DOHH2 (cell line): ENCODE results near the gene VSIG10L2.

Source experiments
- CTCF ChIP-seq: fragments of 200-600 bp; sonication (generic); IDR thresholded peaks from one replicate; pipeline ENCODE4 v1.5.1; 2014; ENCODE audit warnings: antibody characterized with exemption, mild to moderate bottlenecking, low read depth, low read length; ENCODE audit not compliant: poor library complexity, severe bottlenecking
- EZH2phosphoT487 ChIP-seq: fragments of 200-600 bp; sonication (generic); IDR thresholded peaks from 2 replicates; pipeline ENCODE4 v1.6.1; 2017; ENCODE audit warnings: borderline replicate concordance, mild to moderate bottlenecking, antibody characterized with exemption, low read length, moderate library complexity, mixed read lengths

DNA sequence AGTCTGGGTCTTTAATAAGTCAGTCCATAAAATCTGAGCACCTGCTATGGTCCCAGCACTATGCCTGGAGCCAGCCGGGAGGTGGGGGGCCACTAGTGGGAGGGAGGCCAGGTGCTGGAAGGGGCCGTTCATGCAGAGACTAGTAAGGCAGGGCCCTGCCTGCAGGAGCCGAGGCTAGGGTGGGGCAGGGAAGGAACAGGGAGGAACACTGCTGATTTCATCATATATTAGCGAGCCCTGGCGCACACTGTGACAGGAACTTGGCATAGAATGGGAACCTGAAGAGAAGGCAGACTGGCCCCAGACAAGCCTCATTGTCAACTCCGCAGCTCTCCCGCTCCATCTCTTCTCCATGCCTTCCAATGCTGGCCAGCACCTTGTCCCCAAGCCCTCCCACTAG lies 7.1 kb downstream of the VSIG10L2 start:
- TF ChIP-seq CTCF (no peak), EZH2phosphoT487 (no peak)
